T-cell (primary cell): ENCODE results near the gene WWC2. TPM values are rescaled to one million over a fixed set of nuclear protein-coding genes. Genes with fewer than 3 reads are reported as not detected.

Source experiments
- ATAC-seq, 4 experiments: fragments of 200-7000 bp in 3 of 4; fragments of 150-1000 bp in 1 of 4; cut with Tn5 transposase; replicated peaks in 1 of 4; 1 replicate in 3 of 4; 2 replicates in 1 of 4; pipeline ENCODE4 v1.10.0; 2021; ENCODE audit warnings: moderate library complexity in 3 of 4, mild to moderate bottlenecking in 2 of 4, moderate number of reproducible peaks in 1 of 4
- CTCF ChIA-PET, 2 donors: fragments of 300-600 bp; sonication (Branson Sonifier 250); formaldehyde crosslinking; loops; one replicate each; lab custom pipeline; 2022; ENCODE audit warnings: antibody characterized with exemption in 2 of 2; lab: Charles Lee
- POLR2A ChIA-PET, 2 donors: fragments of 300-600 bp; sonication (Branson Sonifier 250); formaldehyde crosslinking; loops; one replicate each; lab custom pipeline; 2022; ENCODE audit warnings: antibody characterized with exemption in 2 of 2; lab: Charles Lee
- DNase-seq, 35 experiments: peaks; one replicate each; pipeline versions ENCODE4 v3.0.0 to v3.0.0-alpha.2; 2013 to 2023
- H3K27ac ChIP-seq: one replicate; pipeline ENCODE4 v1.5.1; 2013; ENCODE audit warnings: low read length
- H3K27me3 ChIP-seq, 2 experiments: replicated peaks in 1 of 2; 1 replicate in 1 of 2; 2 replicates in 1 of 2; pipeline versions ENCODE4 v1.6.1 to v1.7.0; 2013; ENCODE audit warnings: low read length in 1 of 2, mixed read lengths in 1 of 2; ENCODE audit not compliant: control insufficient read depth in 2 of 2, insufficient read depth in 2 of 2; ENCODE audit errors: extremely low read depth in 1 of 2
- H3K36me3 ChIP-seq, 2 donors: 1 replicate in 1 of 2; 2 replicates in 1 of 2; pipeline versions ENCODE4 v1.6.1 to v1.7.0; 2013; ENCODE audit warnings: low read length in 1 of 2; ENCODE audit not compliant: control insufficient read depth in 2 of 2, insufficient read depth in 1 of 2; ENCODE audit errors: extremely low read depth in 1 of 2
- H3K4me1 ChIP-seq, 2 experiments: 1 replicate in 1 of 2; 2 replicates in 1 of 2; pipeline versions ENCODE4 v1.6.1 to v1.7.0; 2013; ENCODE audit warnings: low read length in 2 of 2, mixed read lengths in 1 of 2; ENCODE audit not compliant: insufficient read depth in 2 of 2, control insufficient read depth in 1 of 2; ENCODE audit errors: extremely low read depth in 1 of 2
- H3K4me3 ChIP-seq, 2 donors: 1 replicate in 1 of 2; 2 replicates in 1 of 2; pipeline versions ENCODE4 v1.5.1 to v1.7.0; 2013; ENCODE audit warnings: mild to moderate bottlenecking in 2 of 2, low read length in 1 of 2, moderate library complexity in 1 of 2; ENCODE audit not compliant: control insufficient read depth in 1 of 2; ENCODE audit errors: extremely low read depth in 1 of 2
- H3K9me3 ChIP-seq: 2 replicates; pipeline ENCODE4 v1.7.0; 2013
- H3K27ac Mint-ChIP-seq, 2 donors: one replicate each; pipeline ENCODE4 v1.8.0; 2020 to 2021; ENCODE audit warnings: mild to moderate bottlenecking in 2 of 2, mixed read lengths in 2 of 2
- H3K27me3 Mint-ChIP-seq, 2 donors: one replicate each; pipeline ENCODE4 v1.8.0; 2021 to 2022; ENCODE audit warnings: mixed read lengths in 2 of 2
- H3K36me3 Mint-ChIP-seq: one replicate; pipeline ENCODE4 v1.8.0; 2021; ENCODE audit warnings: mixed read lengths
- H3K4me1 Mint-ChIP-seq, 3 donors: one replicate each; pipeline ENCODE4 v1.8.0; 2020 to 2022; ENCODE audit warnings: mixed read lengths in 3 of 3, mild to moderate bottlenecking in 1 of 3
- H3K4me3 Mint-ChIP-seq, 3 donors: one replicate each; pipeline ENCODE4 v1.8.0; 2020 to 2022; ENCODE audit warnings: mild to moderate bottlenecking in 3 of 3, mixed read lengths in 3 of 3, moderate library complexity in 3 of 3
- H3K9me3 Mint-ChIP-seq, 3 donors: one replicate each; pipeline ENCODE4 v1.8.0; 2020 to 2022; ENCODE audit warnings: mixed read lengths in 3 of 3
- WGBS: methylation state at CpG from one replicate; pipeline ENCODE4 v1.1.5; 2013; ENCODE audit warnings: missing lambda C conversion rate; ENCODE audit not compliant: insufficient coverage; 5-methylcytosine and 5-hydroxymethylcytosine counted together
- total RNA-seq, 35 experiments: library from RNA in 6 of 35; stranded (reverse) in 6 of 35; fragments of 120-200 nt in 1 of 35; gene quantifications; one replicate each; pipeline versions ENCODE4 v1.2.1 to v1.2.4 and lab custom pipeline; 2013 to 2026

The WWC2 gene
- total RNA-seq, 5 donors from 2014 or later (not counting 1 experiment from before 2014, with no cell fraction given), result 5.0 to 9.1 (median 7.3) TPM

- Histone ChIP-seq H3K4me1 (no peaks in the 10 kb centered on the region), H3K36me3 (no peaks in the 10 kb centered on the region), H3K4me3 (no peak overlapping the region), H3K27ac (no peak overlapping the region), H3K9me3 (no peaks in the 10 kb centered on the region), H3K27me3 (no peaks in the 10 kb centered on the region)
- Mint-ChIP-seq H3K27ac (no peak overlapping the region), H3K4me1 (no peaks in the 10 kb centered on the region), H3K9me3 (no peaks in the 10 kb centered on the region), H3K27me3 (no peaks in the 10 kb centered on the region), H3K36me3 (no peaks in the 10 kb centered on the region), H3K4me3 (no peak overlapping the region)
- CTCF ChIA-PET, result no interaction called here
- no CpG with 5 or more reads among the region's 3 CpGs for WGBS
- no peak for DNase-seq
- ATAC-seq, result no peak
- POLR2A ChIA-PET, result no interaction called here
Observed at GRCh38 chr4:183082053-183082452, 17.0 kb upstream of the WWC2 start.

GRCh38 chr4:183094393-183095198, 4.5 kb upstream of the WWC2 start:
- peaks cover 0 to 9% of the 10 kb centered on the region in 2 donors for H3K27me3 Mint-ChIP-seq
- H3K4me1 Mint-ChIP-seq, result peaks cover 11 to 13% (median 13%) of the 10 kb centered on the region in 3 donors
- ChIA-PET CTCF (interaction anchor here (0.6 to 0.7 kb wide), 2 partner anchors 14 to 161 kb away, joined by 4 read pairs; no protein-coding TSS in a partner anchor), POLR2A (no interaction called here)
- no peak overlapping the region for H3K4me3 Mint-ChIP-seq
- ATAC-seq, result no peak
- Histone ChIP-seq H3K4me3 (no peak overlapping the region), H3K4me1 (peaks cover 0 to 10% of the 10 kb centered on the region in 2 experiments), H3K27ac (no peak overlapping the region), H3K27me3 (peaks cover 4 to 17% of the 10 kb centered on the region in 2 experiments), H3K9me3 (no peaks in the 10 kb centered on the region), H3K36me3 (no peaks in the 10 kb centered on the region)
- H3K9me3 Mint-ChIP-seq, result peaks cover 0 to 6% (median 5%) of the 10 kb centered on the region in 3 donors
- H3K36me3 Mint-ChIP-seq, result no peaks in the 10 kb centered on the region
- 84% methylated on average over 5 of the region's 6 CpGs for WGBS
- peak overlapping the region in 1 of 2 donors; percentile 6 for H3K27ac Mint-ChIP-seq
- no peak for DNase-seq

- Histone ChIP-seq H3K4me1 (peaks cover 5 to 15% of the 10 kb centered on the region in 2 experiments), H3K27ac (no peak overlapping the region), H3K9me3 (no peaks in the 10 kb centered on the region), H3K27me3 (peaks cover 5 to 22% of the 10 kb centered on the region in 2 experiments), H3K36me3 (no peaks in the 10 kb centered on the region), H3K4me3 (no peak overlapping the region)
- ChIA-PET CTCF (no interaction called here), POLR2A (no interaction called here)
- no peak for DNase-seq
- Mint-ChIP-seq H3K4me1 (peaks cover 13% of the 10 kb centered on the region in 3 donors), H3K36me3 (no peaks in the 10 kb centered on the region), H3K4me3 (no peak overlapping the region), H3K9me3 (peaks cover 0 to 2% (median 2%) of the 10 kb centered on the region in 3 donors), H3K27ac (peak overlapping the region in 1 of 2 donors; percentile 6), H3K27me3 (peaks cover 0 to 9% of the 10 kb centered on the region in 2 donors)
- no peak for ATAC-seq
- WGBS, result no CpG with 5 or more reads among the region's 1 CpG
Observed at GRCh38 chr4:183095199-183095512, 3.9 kb upstream of the WWC2 start.

GRCh38 chr4:183096276-183096965, 2.6 kb upstream of the WWC2 start:
- 87% methylated on average over 13 of the region's 15 CpGs for WGBS
- H3K4me1 ChIP-seq, result peaks cover 6 to 16% of the 10 kb centered on the region in 2 experiments
- H3K9me3 Mint-ChIP-seq, result no peaks in the 10 kb centered on the region
- no peak overlapping the region for H3K4me3 ChIP-seq
- ATAC-seq, result no peak
- H3K9me3 ChIP-seq, result no peaks in the 10 kb centered on the region
- H3K36me3 ChIP-seq, result no peaks in the 10 kb centered on the region
- H3K4me3 Mint-ChIP-seq, result peak overlapping the region; percentile 60 to 76 (median 68)
- H3K27me3 ChIP-seq, result peaks cover 13 to 24% of the 10 kb centered on the region in 2 experiments
- DNase-seq, result no peak
- peaks cover 0 to 12% of the 10 kb centered on the region in 2 donors for H3K27me3 Mint-ChIP-seq
- no peak overlapping the region for H3K27ac ChIP-seq
- POLR2A ChIA-PET, result no interaction called here
- H3K27ac Mint-ChIP-seq, result no peak overlapping the region
- peaks cover 16 to 19% (median 19%) of the 10 kb centered on the region in 3 donors for H3K4me1 Mint-ChIP-seq
- CTCF ChIA-PET, result interaction anchor here (0.6 to 1.3 kb wide), 6 partner anchors 19 to 493 kb away, joined by 3 to 8 read pairs (median 3); no protein-coding TSS in a partner anchor
- no peaks in the 10 kb centered on the region for H3K36me3 Mint-ChIP-seq

- Histone ChIP-seq H3K27me3 (peaks cover 16 to 22% of the 10 kb centered on the region in 2 experiments), H3K4me1 (peaks cover 6 to 16% of the 10 kb centered on the region in 2 experiments), H3K4me3 (peak overlapping the region; percentile 51 to 55), H3K27ac (no peak overlapping the region), H3K9me3 (no peaks in the 10 kb centered on the region), H3K36me3 (no peaks in the 10 kb centered on the region)
- H3K36me3 Mint-ChIP-seq, result no peaks in the 10 kb centered on the region
- no peaks in the 10 kb centered on the region for H3K9me3 Mint-ChIP-seq
- H3K27ac Mint-ChIP-seq, result peak overlapping the region; percentile 39 to 63
- DNase-seq (peak in 9 of 35 experiments; percentile 0 to 37 (median 4)), ATAC-seq (peak in 1 of 4 experiments; percentile 3)
- H3K4me3 Mint-ChIP-seq, result peak overlapping the region; percentile 68 to 76 (median 70)
- 23% methylated on average over 37 of the region's 43 CpGs for WGBS
- CTCF ChIA-PET, result interaction anchor here (0.5 to 1.4 kb wide), 7 partner anchors 20 to 492 kb away, joined by 3 to 8 read pairs (median 3); no protein-coding TSS in a partner anchor
- H3K4me1 Mint-ChIP-seq, result peaks cover 16 to 19% (median 19%) of the 10 kb centered on the region in 3 donors
- POLR2A ChIA-PET, result interaction anchor here in 1 of 2 donors (0.6 kb wide), 1 partner anchor 9 kb away, joined by 3 read pairs; no protein-coding TSS in a partner anchor
- H3K27me3 Mint-ChIP-seq, result peaks cover 9 to 17% of the 10 kb centered on the region in 2 donors
Observed at GRCh38 chr4:183097231-183098018, 1.6 kb upstream of the WWC2 start.
